K562 (cell line): ENCODE measurements around the gene PRLH. TPM values are rescaled to one million over a fixed set of nuclear protein-coding genes. Genes with fewer than 3 reads are reported as not detected.

Experiments
- ATAC-seq: fragments of 200-7000 bp; cut with Tn5 transposase; 3 replicates; pipeline ENCODE4 v1.9.1; 2020; ENCODE audit warnings: moderate library complexity
- BruUV-seq: library from RNA; stranded (reverse); fragments of 400-500 nt; replicated peaks from 2 replicates; lab custom pipeline; 2021; lab: Mats Ljungman, UMichigan
- CTCF ChIA-PET: fragments of 300-600 bp; formaldehyde crosslinking; extraction: SDS; loops from one replicate; lab custom pipeline; 2021; ENCODE audit warnings: low intra/inter-chr PET ratio; lab: Yijun Ruan, JAX
- POLR2A ChIA-PET: fragments of 300-600, 350-650 bp; sonication (Branson Sonifier 250); formaldehyde crosslinking; extraction: SDS; loops from one replicate; lab custom pipeline; 2021; ENCODE audit warnings: antibody characterized with exemption, inconsistent platforms; lab: Yijun Ruan, JAX
- DNase-seq, 4 experiments: peaks; one replicate each; pipeline versions ENCODE4 v3.0.0 to v3.0.0-alpha.2; 2011 to 2018; ENCODE audit warnings: low spot score in 3 of 4, mixed read lengths in 3 of 4; ENCODE audit errors: extremely low read depth in 1 of 4
- FAIRE-seq: peaks from 2 replicates; lab custom pipeline; 2011; peaks lifted over from hg19 to GRCh38; lab: Jason Lieb, UNC
- H2AFZ ChIP-seq: 2 replicates; pipeline ENCODE4 v1.6.0; 2011; ENCODE audit warnings: low read depth, low read length, control low read depth, inconsistent platforms
- H3K27ac ChIP-seq: fragments of 200-600 bp; 3 replicates; pipeline ENCODE4 v1.8.0; 2011; ENCODE audit warnings: low read depth, mild to moderate bottlenecking, control low read depth, inconsistent platforms, low read length, moderate library complexity, mixed read lengths; ENCODE audit errors: extremely low read depth
- H3K27me3 ChIP-seq, 2 experiments: fragments of 300-600 bp in 1 of 2; 2 replicates in 1 of 2; 3 replicates in 1 of 2; pipeline versions ENCODE4 v1.6.0 to v1.8.0; 2011; ENCODE audit warnings: inconsistent platforms in 2 of 2, low read length in 2 of 2, mild to moderate bottlenecking in 1 of 2, mixed read lengths in 1 of 2, moderate library complexity in 1 of 2; ENCODE audit not compliant: control insufficient read depth in 2 of 2, insufficient read depth in 2 of 2
- H3K36me3 ChIP-seq: fragments of 300-600 bp; 3 replicates; pipeline ENCODE4 v1.8.0; 2011; ENCODE audit warnings: mild to moderate bottlenecking, low read length, inconsistent platforms; ENCODE audit not compliant: control insufficient read depth, insufficient read depth
- H3K4me1 ChIP-seq, 2 experiments: fragments of 200-600 bp in 1 of 2; replicated peaks in 1 of 2; 2 replicates in 1 of 2; 3 replicates in 1 of 2; pipeline versions ENCODE4 v1.5.1 to v1.8.0; 2011; ENCODE audit warnings: inconsistent platforms in 2 of 2, low read length in 2 of 2, mild to moderate bottlenecking in 1 of 2, mixed read lengths in 1 of 2, moderate library complexity in 1 of 2; ENCODE audit not compliant: control insufficient read depth in 2 of 2, insufficient read depth in 2 of 2
- H3K4me2 ChIP-seq: 2 replicates; pipeline ENCODE4 v1.6.1; 2011; ENCODE audit warnings: low read length, control low read depth, inconsistent platforms, mixed read lengths; ENCODE audit not compliant: insufficient read depth
- H3K4me3 ChIP-seq: fragments of 200-600 bp; sonication (generic), shearing (Covaris generic); 2 replicates; pipeline ENCODE4 v1.5.1; 2016; ENCODE audit warnings: control low read depth, inconsistent platforms
- H3K79me2 ChIP-seq: fragments of 200-600 bp; 3 replicates; pipeline ENCODE4 v1.8.0; 2011; ENCODE audit warnings: low read length, inconsistent platforms; ENCODE audit not compliant: control insufficient read depth, insufficient read depth
- H3K9ac ChIP-seq, 2 experiments: 2 replicates each; pipeline versions ENCODE4 v1.6.0 to v1.6.1; 2011; ENCODE audit warnings: low read depth in 2 of 2, low read length in 2 of 2, control low read depth in 1 of 2, inconsistent platforms in 1 of 2, mild to moderate bottlenecking in 1 of 2, mixed read lengths in 1 of 2; ENCODE audit not compliant: insufficient read depth in 1 of 2
- H3K9me1 ChIP-seq: one replicate; pipeline ENCODE4 v1.6.0; 2011; ENCODE audit warnings: inconsistent platforms, mild to moderate bottlenecking, low read length, moderate library complexity; ENCODE audit not compliant: control insufficient read depth, insufficient read depth
- H3K9me3 ChIP-seq: replicated peaks from 2 replicates; pipeline ENCODE4 v1.5.1; 2011; ENCODE audit warnings: low read depth, low read length, inconsistent platforms; ENCODE audit not compliant: control insufficient read depth, insufficient read depth
- H4K20me1 ChIP-seq: replicated peaks from 2 replicates; pipeline ENCODE4 v1.6.1; 2011; ENCODE audit warnings: low read length, inconsistent platforms, mixed read lengths; ENCODE audit not compliant: control insufficient read depth, insufficient read depth
- ATF1 ChIP-seq, 2 experiments: fragments of 450-650 bp in 1 of 2; IDR thresholded peaks; 2 replicates each; pipeline ENCODE4 v1.6.1; 2016; ENCODE audit warnings: missing compliant biosample characterization in 1 of 2, missing genetic modification characterization in 1 of 2
- KAT8 ChIP-seq: fragments of 450-650 bp; IDR thresholded peaks from 2 replicates; pipeline ENCODE4 v1.6.1; 2016; ENCODE audit warnings: low read depth, mild to moderate bottlenecking
- KLF1 ChIP-seq: fragments of 450-650 bp; IDR thresholded peaks from 2 replicates; pipeline ENCODE4 v1.6.1; 2016; ENCODE audit warnings: missing genetic modification characterization, missing compliant biosample characterization
- KLF6 ChIP-seq: fragments of 250-450 bp; sonication (Bioruptor Pico); IDR thresholded peaks from 2 replicates; pipeline ENCODE4 v1.4.0; 2020; ENCODE audit warnings: mild to moderate bottlenecking, moderate library complexity, borderline replicate concordance
- RAD21 ChIP-seq, 2 experiments: fragments of 250-450 bp in 1 of 2; fragments of 450-650 bp in 1 of 2; sonication (Bioruptor Pico) in 1 of 2; formaldehyde crosslinking in 1 of 2; IDR thresholded peaks in 1 of 2; conservative IDR thresholded peaks in 1 of 2; 2 replicates each; pipeline versions ENCODE4 v1.4.0 to v1.8.0; 2020 to 2022; ENCODE audit warnings: mild to moderate bottlenecking in 2 of 2, moderate library complexity in 1 of 2
- ZEB2 ChIP-seq: fragments of 450-650 bp; IDR thresholded peaks from 2 replicates; pipeline ENCODE4 v1.6.1; 2016
- ZNF431 ChIP-seq: sonication (generic); formaldehyde crosslinking; IDR thresholded peaks from 2 replicates; pipeline ENCODE4 v1.8.0; 2022; ENCODE audit warnings: mild to moderate bottlenecking, missing genetic modification reagents
- ZNF512 ChIP-seq: IDR thresholded peaks from 2 replicates; pipeline ENCODE4 v1.6.1; 2016; ENCODE audit warnings: missing genetic modification characterization, missing compliant biosample characterization
- ZNF518B ChIP-seq: fragments of 250-450 bp; sonication (Bioruptor Pico); IDR thresholded peaks from 2 replicates; pipeline ENCODE4 v1.5.0; 2021; ENCODE audit warnings: mild to moderate bottlenecking, moderate library complexity
- WGBS: fragments of 100-300 bp; shearing (Covaris generic); methylation state at CpG from one replicate; pipeline ENCODE4 v1.1.6; 2016; ENCODE audit warnings: low coverage, mixed read lengths; ENCODE audit not compliant: insufficient coverage; ENCODE audit errors: missing lambda C conversion rate; 5-methylcytosine and 5-hydroxymethylcytosine counted together
- in situ Hi-C: fragments of 300-500 bp; cut with MboI; formaldehyde crosslinking; loops from 4 replicates; pipeline ENCODE4 v1.15.0; 2018; ENCODE audit warnings: inconsistent platforms, mixed read lengths
- intact Hi-C: fragments of 100-400 bp; cut with micrococcal nuclease; formaldehyde crosslinking; loops from 2 replicates; pipeline ENCODE4 v1.14.2; 2022
- polyA plus RNA-seq, 8 experiments: library from polyadenylated mRNA; depleted of rRNA in 4 of 8; stranded (reverse) in 5 of 8; unstranded in 3 of 8; fragments of >200 nt; fragmentation: Nextera tagmentation in 2 of 8; fragmentation: Illumina TruSeq in 1 of 8; extraction: Ambion mirVana in 2 of 8; extraction: Trizol in 1 of 8; gene quantifications; 2 replicates each; pipeline versions ENCODE4 v1.2.1 to v1.2.3, GENCODE V29; 2011 to 2014; ENCODE audit warnings: inconsistent platforms in 1 of 8, missing spikeins in 1 of 8
- total RNA-seq, 7 experiments: library from RNA; depleted of rRNA in 6 of 7; stranded (reverse); fragments of >200 nt in 6 of 7; fragmentation: Illumina TruSeq in 2 of 7; extraction: Trizol in 2 of 7; gene quantifications; 2 replicates each; pipeline versions ENCODE4 v1.2.1 to v1.2.3, GENCODE V29; 2011 to 2021; ENCODE audit warnings: low replicate concordance in 1 of 7

The PRLH gene
- total and polyA plus RNA-seq, 9 of the 15 experiments (the other 6 are each of a cell fraction or from before 2014, with no cell fraction given) = not detected

GRCh38 chr2:237539681-237540080 is 26.7 kb upstream of the PRLH start:
- Histone ChIP-seq H3K9me1 (no peaks in the 10 kb centered on the region), H3K27ac (no peak overlapping the region), H2AFZ (no peak overlapping the region)
- no peak for DNase-seq
- BruUV-seq = no TSS peak
- TF ChIP-seq ZNF431 (CRISPR knock-in tag) (no peak), ZNF518B (CRISPR knock-in tag) (no peak), KLF1 (no peak), ATF1 (CRISPR knock-in tag; IDR thresholded peaks at IDR 0.05) (no peak), ATF1 (tag; IDR thresholded peaks at IDR 0.05) (no peak), ZEB2 (no peak), KLF6 (CRISPR knock-in tag) (no peak), RAD21 (CRISPR knock-in tag; conservative IDR thresholded peaks at IDR 0.05 in 1 of 2, IDR thresholded peaks at IDR 0.05 in 1 of 2) (no peak), KAT8 (no peak), ZNF512 (tag) (no peak)
- TF ChIP-seq, all 486 proteins: peak for 0
- WGBS = 0% methylated on average over 5 of the region's 6 CpGs
- H3K36me3 ChIP-seq = no peaks in the 10 kb centered on the region
- H4K20me1 ChIP-seq = no peaks in the 10 kb centered on the region
- in situ Hi-C loops = no loop called here
- ChIA-PET CTCF (no interaction called here), POLR2A (interaction anchor here (0.7 to 1.6 kb wide), 2 partner anchors 17 to 42 kb away, joined by 3 read pairs; no protein-coding TSS in a partner anchor)
- H3K9ac ChIP-seq = no peak overlapping the region
- H3K4me1 ChIP-seq = no peaks in the 10 kb centered on the region; a peak in 2 of 5 replicates
- FAIRE-seq (no peak), ATAC-seq (no peak)
- no peak overlapping the region for H3K4me3 ChIP-seq
- H3K27me3 ChIP-seq = peaks cover 6 to 55% of the 10 kb centered on the region in 2 experiments; a peak in 3 of 5 replicates
- no peaks in the 10 kb centered on the region for H3K9me3 ChIP-seq
- H3K4me2 ChIP-seq = no peak overlapping the region
- H3K79me2 ChIP-seq = no peaks in the 10 kb centered on the region
- intact Hi-C loops = no loop called here
